GM11168 (cell line): Measurements from ENCODE around the gene PRKRA.
"Not testable (repeated sequence)": the region's sequence is repeated elsewhere in the genome, so short reads cannot be mapped to it uniquely, and the experiment has no call there.

Experiments
- in situ Hi-C: fragments of 300-500 bp; cut with MboI; formaldehyde crosslinking; loops from one replicate; pipeline ENCODE4 v1.12.0; 2022; ENCODE audit warnings: low sequenced_read_pairs; ENCODE audit not compliant: unreplicated experiment

Gene PRKRA

DNA sequence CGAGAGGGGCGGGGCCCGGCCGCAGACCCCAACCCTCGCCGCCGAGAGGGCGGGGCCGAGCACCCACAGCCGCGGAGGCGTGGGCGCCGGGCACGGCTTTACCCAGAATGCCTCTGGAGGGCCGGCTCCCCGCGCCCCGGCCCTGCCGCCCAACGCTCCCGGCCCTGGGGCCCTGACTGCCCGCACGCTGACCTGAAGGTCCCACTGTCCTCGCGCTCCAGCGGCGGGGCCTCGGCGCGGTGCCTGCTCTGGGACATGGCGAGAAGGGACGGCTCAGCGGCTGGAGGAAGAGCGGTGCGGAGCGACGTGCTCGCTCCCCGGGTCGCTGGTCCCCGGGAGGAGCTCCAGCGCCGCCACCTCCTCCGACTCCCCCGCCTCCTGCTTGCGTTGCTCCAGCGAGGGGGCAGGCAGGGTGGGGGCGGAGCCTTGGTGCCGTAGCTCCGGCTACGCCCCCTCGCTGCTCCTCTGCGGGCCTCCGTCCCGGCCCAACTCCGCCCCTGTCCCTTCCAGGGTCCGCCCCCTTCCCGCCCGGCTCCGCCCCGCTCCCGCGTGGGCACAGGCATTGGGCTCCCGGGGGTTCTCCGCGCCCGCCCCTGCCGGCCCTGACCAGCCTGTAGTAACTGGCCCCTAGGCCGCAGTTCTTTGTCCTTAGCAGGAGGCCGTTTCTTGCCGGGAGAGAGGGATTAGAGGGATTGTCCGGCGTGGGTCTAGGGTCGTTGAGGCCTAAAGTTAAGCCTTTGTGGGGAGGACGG, at the start of gene PRKRA, which contains the start of gene PJVK:
PRKRA (minus strand) TSS at position 402 of the 752 bp plus-strand sequence; CDS start at position 257, 145 bp downstream.
PJVK (plus strand) TSS at position 605 of the 752 bp plus-strand sequence. CDS start 2,032 bp downstream, outside the sequence.
- in situ Hi-C loops, result no loop called here

DNA sequence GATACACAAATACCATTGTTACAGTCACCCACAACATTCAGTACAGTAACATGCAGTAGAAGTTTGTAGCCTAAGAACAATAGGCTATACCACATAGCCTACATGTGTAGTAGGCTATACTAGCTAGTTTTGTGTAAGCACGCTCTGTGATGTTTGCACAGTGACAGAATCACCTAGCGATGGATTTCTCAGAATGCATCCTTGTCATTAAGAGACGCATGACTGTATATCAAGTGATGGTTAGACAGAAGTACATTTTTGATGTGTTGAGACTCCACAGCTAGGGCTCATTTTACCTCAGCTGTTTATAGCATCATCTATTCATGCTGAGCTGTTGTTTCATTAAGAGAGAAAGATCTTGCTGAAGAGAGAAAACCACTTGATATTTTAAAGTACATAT, 48.7 kb upstream of the PRKRA start:
- in situ Hi-C loops, result no loop called here

DNA sequence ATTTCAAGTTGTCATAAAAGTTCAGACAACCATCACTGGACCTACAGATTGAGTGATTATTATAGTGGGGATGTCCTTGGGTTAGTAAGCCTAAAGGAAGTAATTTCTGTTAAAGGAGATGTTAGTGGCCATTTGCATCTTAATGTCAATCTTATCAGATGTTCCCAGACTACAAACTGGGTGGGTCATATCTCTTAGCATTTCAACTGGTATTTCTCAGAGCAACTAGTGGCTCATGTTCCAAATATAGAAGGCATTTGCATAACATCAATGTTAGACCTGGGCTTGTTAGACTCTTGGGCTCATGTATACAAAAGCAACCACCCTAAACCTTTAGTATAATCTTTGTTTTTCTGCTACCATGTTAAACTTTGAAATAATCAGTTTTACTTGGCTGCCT, 47.2 kb upstream of the PRKRA start:
- in situ Hi-C loops, result no loop called here

DNA sequence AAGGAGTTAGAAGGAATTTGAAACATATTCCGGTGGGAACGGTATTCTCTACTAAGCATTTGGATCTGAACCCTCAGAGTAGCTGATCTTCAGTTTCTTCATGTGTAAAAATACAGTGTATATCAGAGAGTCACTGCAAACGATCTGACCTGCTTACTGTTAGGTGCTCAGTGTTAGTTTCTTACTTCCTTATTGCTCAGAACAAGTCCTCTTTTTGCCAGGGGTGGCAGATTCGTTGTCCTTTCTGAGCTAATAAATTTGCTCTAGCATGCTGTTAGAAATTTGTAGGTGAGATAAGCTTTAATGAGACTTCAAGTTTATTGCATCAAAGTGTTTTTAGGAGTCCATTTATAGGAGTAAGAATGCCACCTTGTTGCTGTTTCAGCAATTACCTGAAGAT, 45.1 kb upstream of the PRKRA start:
- in situ Hi-C loops, result no loop called here

DNA sequence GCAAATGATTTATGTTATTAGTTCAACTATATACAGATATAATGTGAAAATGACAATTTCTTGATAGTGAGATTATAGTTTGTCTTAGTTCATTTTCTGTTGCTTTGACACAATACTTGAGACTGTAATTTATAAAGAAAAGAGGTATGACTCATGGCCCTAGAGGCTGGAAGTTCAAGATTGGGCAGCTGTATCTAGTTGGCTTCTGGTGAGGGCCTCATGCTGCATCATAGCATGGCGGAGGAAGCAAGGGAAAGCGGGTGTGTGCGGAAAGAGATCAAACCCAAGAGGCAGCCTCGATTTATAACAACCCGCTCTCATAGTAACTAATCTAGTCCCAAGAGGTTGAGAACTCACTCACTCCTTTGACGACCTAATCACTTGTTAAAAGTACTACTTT, 40.6 kb upstream of the PRKRA start:
- in situ Hi-C loops, result no loop called here

DNA sequence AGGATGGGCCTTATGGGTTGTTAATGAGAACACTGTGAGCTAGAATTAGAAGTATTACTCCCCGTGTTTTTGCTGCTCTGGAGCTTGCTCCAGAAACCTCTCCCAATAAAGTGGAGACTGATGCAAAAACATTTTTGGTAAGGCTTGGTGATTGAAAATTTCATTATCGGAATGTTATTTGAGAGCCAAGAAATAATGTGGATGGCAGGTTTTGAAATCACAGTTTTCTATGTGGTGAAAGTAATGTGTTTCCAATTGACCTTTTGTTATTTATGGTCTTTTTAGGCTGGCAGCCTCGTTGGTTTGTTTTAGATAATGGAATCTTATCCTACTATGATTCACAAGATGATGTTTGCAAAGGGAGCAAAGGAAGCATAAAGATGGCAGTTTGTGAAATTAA, 34.4 kb upstream of the PRKRA start:
- in situ Hi-C loops, result no loop called here

DNA sequence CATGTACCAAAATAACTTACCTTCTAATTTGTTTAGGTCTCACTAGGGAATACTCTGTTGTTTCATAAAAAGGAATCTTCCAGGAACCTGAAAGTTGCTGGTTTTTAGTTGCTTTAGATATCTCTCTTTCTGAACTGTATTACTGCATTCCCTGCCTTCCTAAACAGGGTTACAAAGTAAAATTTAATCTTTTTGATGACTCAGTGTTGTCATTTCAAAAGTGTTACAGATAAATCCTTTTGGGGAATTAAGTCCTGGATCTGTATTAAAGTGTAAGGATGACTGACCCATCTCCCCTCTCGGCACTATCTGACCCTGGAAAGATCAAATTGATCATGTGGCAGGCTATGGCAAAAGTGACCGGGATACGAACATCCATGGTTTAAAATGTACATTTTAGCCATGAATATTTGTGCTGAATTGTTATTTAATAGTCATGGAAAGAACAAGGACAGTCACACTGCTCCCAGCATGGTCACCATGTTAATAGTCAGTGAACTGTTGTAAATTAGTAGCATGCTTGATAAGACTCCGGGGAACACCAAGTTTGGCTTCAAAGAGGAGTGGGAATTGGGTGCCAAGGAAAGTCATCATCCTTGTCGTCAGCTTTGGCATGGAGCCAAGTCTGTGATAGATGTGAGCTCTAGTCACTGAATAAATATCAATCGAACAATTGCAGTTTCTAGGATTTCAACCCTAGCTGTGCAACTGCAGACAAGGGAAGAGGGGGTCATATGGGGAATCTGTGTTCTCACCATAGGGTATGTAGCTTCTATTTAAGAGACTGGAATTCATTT, 33.5 kb upstream of the PRKRA start:
- in situ Hi-C loops, result no loop called here

DNA sequence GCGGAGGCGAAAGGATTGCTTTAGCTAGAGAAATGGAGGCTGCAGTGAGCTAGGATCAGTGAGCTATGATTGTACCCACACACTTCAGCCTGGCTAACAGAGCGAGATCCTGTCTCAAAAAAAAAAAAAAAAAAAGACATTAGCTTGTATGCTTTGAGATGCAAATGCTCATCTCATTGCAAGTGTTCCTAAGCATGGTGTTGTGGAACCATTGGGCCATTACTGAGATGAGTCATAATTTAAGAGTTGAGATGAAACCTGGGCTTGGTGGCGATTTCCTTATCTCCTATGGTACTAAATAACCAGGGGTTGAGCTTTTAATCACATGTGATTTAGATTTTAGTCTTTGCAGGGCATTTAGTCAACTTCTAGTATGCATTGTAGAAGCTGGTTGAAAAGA, 31.5 kb upstream of the PRKRA start:
- in situ Hi-C loops, result no loop called here

DNA sequence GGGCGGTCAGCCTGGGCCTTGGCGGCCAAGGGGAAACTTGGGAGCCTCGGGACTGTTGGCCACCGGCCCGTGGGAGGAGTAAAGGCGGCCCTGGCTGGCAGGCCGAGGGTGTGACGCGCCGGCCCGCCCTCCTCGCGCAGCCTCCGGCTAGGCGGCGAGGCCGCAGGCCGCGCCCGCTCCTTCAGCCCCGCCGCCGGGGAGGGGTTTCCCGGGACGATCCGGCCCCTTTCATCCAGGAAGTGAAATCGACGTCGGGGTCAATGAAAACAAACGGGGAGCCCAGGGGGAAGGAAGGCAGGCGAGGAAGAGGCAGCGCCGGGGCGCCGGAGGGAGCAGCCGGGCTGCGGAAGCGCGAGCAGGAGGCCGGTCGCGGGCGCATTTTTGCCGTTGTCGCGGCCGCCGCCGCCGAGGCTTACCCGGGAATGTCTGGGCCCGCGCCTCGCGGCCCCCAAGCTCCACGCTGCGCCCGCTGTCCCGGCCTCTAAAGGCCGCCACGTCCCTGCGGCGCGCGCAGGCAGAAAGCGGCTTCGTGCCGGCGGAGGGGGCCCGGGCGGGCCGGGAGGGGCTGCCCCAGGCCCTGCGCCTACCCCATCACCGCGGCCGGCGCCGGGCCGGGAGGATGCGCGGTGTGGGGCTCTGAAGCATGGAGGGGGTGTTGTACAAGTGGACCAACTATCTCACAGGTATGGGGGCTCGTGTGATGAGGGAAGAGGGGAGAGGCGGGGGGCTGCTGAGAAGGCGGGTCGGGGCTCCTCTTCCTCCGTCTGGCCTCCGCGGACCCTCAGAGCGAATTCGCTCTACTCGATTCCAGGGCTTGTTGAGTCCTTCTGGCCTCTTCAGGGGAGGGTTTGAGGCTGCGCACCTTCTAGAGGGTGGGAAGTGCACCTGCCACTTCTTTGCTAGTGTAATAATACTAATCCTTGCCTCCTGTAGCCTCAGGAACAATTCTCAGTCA, 29.5 kb upstream of the PRKRA start, which contains the start of gene PLEKHA3:
PLEKHA3 (plus strand) TSS at position 231 of the 955 bp plus-strand sequence; CDS start at position 644, 413 bp downstream.
- in situ Hi-C loops, result no loop called here

DNA sequence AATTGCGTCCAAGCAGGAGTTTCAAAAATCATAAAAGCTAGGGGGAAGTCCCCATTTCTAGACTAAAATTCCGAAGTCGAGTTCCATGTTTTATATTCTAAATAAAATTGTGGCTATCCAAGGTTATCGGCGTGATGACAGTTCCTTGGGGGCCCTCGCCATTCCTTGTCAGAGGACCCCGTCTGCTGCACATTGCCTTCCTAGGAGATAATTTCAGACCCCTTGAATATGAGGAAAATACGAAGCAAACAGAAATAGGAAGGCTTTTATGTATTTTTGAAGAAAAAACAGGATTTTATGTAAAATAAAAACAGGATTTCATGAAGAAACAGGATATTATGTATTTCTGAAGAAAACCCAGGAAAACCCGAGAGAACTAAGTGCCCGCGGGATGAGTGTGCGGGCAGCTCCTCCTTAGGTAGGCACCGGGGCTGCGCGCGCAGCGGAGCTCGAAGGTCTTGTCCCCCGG, 28.8 kb upstream of the PRKRA start:
- in situ Hi-C loops, result no loop called here

DNA sequence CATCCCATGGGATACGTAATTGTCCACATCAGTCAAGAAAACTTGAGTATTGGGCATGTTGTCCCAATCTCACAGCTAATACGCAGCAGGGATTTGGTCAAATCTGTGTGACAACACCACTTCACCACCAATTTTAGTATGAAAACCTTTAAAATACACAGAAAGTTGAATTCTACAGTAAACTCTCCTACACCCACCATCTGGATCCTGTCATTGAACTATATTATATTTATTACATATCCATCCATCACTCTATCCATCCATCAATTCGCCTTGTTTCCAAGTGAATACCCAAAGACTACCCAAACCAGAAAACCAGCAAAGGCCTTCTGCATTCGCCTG, 28.3 kb upstream of the PRKRA start:
- in situ Hi-C loops, result no loop called here

DNA sequence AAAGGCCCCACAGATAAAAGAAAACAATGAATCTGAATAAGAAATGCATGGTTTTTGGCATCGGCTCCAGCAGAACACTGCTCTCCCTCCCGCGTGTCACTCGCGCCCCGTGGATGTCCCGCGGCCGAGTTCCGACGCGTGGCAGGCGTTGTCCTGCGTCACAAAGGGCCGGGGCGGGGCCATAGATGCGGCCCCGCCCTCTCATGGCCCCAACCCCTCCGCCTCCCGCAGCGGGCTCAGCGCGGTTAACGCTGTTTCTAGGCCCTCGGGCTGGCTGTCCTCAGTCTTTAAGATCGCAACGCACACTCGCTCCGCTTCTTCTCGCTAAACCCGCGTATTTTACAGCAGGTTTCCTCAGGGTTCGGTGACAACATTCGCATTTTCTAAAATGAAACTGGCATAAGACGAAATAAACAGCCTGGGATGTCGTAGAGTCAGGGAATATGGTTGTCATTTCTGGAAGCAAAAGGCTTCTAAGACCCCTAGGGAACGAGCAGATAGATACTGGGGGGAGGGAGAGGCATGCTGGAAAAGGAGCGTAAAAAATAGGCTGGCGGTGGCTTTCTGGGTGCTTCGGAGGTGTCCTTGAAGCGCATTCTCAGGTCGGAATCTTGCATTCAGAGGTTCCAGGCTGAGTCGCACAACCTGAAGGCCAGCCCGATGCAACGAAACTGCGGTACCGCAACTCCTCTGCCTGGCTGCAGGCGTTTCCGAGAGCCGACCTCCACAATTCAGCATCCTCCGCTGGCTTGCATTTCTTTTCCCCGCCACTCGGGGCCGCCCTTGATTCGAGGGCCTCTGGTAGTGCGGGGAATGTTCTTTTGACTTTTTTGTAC, 27.7 kb upstream of the PRKRA start, which contains the start of gene FKBP7:
FKBP7 (minus strand) TSS at position 162 of the 836 bp plus-strand sequence; CDS start at position 61, 101 bp downstream.
- in situ Hi-C loops, result no loop called here

DNA sequence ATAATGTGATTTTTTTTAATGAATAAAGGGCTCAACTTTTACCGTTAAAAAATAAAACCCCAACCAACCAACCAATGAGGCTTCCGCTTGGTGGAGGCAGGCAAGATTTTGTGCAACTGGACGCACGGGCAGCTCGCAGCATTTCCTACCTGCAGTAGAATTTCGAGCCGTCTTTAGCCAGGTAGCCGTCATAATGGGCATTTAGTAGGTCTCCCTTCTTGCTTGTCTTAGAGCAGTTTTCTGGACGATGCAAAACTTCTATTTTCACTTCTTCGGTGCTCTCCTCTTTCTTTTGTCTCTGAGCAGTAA, 27.1 kb upstream of the PRKRA start:
- in situ Hi-C loops, result no loop called here

DNA sequence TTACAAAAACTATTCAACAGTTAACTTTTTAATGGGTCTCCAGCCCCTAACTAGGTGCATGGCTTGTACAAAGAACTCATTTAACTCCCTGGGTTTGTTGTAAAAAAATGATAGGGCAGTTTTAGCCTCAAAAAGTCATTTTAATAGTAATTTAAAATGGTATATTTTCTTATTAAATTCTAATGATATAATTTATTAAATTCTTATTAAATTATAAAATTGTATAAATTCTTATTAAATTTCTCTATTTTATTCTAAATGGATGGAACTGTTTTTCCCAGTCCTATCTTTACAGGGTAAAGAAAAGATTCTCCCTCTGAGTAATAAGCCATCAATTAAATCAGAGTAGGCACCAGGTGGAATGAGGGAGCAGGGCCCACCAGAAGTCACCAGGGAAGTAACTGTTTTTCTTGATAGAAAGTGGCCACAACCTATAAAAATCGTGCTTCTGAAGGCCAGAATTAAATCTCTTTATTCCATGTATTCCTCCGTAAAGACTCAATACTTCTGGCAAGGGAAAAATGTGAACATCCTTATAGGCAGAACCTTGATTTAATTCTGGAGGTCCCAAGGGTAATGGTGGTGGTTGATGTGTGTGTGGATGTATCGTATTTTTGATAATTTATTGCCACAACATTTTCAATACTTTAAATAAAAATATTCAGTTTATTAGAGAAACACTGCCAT, 26.6 kb upstream of the PRKRA start:
- in situ Hi-C loops, result no loop called here

DNA sequence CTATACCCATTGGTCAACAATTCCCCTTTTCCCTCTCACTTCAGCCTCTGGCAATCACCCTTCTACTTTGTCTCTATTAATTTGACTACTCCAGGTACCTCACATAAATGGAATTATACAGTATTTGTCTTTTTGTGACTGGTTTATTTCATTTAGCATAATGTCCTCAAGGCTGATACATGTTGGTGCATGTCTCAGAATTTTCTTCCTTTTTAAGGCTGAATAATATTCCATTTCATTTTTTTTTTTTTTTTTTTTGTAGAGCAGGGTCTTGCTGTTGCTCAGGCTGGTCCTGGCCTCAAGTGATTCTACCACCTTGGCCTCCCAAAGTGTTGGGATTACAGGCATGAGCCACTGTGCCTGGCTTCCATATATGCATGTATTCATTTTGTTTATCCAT, 25.5 kb upstream of the PRKRA start:
- in situ Hi-C loops, result no loop called here

DNA sequence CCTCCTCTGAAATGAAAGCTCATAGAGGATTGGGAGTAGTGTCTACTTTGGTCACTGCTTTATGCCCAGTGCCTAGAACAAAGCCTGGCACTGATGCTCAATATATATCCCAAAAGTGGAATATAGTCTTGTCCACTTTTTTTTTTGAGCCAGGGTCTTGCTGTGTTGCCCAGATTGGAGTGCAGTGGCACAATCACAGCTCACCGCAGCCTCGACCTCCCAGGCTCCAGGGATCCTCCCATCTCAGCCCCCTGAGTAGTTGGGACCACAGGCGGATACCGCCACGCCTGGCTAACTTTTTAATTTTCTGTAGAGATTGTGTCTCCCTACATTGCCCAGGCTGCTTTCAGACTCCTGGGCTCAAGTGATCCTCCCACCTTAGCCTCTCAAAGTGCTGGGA, 23.6 kb upstream of the PRKRA start:
- in situ Hi-C loops, result no loop called here

DNA sequence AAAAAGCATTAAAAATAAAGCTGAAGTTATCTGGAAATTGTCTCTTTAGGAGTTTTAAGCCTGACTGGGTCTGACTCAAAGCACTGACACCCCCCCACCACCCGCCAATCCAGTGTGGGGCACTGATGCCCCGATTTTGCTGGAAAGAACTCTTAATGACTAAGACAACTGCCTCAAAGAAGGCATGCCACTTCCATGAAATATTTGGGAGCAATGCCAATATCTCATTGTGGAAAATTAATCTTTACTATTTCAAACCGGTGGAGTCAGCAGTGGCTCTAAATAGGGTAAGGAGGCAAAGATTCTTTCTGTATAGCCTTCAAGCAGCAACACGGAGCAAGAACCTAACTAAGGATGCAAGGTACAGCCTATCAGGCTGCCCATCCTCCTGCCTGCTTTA, 23.0 kb upstream of the PRKRA start:
- in situ Hi-C loops, result no loop called here

DNA sequence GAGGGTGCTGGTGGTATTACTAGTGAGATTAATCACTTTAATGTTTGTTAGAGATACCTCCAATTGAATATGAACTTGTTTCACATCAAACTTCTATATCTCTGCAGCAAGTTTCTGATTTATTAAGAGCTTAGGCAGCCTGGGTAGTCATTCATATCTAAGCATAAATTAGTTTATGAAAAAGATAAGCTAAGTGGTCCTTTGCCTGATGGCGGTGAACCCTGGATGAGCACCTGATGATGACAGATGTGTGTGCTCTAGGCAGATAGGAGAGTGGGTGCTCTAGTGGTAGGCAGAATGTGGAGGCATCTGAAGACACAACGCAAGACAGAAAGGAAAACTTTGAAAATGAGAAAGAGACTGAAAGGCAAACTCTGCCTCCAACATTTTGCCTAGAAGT, 22.4 kb upstream of the PRKRA start:
- in situ Hi-C loops, result no loop called here

DNA sequence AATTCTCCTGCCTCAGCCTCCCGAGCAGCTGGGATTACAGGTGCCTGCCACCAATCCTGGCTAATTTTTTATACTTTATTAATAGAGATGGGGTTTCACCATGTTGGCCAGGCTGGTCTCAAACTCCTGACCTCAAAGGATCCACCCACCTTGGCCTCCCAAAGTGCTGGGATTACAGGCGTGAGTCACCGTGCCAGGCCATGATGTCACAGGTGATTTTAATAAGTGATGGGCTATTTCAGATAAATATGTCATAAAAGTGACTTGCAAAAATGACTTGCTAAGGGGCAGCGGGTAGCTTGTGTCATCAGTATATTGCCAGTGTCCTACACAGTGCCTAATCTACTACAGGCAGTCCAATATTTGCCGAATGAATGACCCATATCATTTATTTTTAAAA, 20.3 kb upstream of the PRKRA start:
- in situ Hi-C loops, result not testable (repeated sequence)
